ENCODE results near the gene HMGCS2.

DNA sequence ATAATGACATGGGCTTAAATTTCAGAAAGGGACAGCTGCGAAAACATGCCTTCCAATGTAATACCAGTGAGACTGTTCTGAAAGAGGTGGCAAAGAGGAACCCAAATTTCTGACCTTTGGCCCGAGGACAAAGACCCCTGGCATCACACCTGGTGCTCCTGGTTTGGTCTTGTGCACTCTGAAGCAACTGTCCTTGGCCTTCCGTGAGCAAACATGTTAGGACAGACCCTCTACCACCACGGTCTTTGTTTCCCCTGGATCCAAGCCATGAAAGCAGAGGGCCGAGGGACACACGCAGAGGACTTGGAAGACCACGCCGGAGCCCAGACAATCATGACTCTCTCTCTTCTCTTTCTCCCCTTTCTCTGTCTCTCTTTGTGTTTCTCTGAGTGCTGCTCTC lies 36.5 kb upstream of the HMGCS2 start:
- TF ChIP-seq, protein P1, sequence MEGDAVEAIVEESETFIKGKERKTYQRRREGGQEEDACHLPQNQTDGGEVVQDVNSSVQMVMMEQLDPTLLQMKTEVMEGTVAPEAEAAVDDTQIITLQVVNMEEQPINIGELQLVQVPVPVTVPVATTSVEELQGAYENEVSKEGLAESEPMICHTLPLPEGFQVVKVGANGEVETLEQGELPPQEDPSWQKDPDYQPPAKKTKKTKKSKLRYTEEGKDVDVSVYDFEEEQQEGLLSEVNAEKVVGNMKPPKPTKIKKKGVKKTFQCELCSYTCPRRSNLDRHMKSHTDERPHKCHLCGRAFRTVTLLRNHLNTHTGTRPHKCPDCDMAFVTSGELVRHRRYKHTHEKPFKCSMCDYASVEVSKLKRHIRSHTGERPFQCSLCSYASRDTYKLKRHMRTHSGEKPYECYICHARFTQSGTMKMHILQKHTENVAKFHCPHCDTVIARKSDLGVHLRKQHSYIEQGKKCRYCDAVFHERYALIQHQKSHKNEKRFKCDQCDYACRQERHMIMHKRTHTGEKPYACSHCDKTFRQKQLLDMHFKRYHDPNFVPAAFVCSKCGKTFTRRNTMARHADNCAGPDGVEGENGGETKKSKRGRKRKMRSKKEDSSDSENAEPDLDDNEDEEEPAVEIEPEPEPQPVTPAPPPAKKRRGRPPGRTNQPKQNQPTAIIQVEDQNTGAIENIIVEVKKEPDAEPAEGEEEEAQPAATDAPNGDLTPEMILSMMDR (IDR thresholded peaks at IDR 0.05), result no peak
- TF ChIP-seq POLR2AphosphoS5 (IDR thresholded peaks at IDR 0.05), result no peak
- TF ChIP-seq EP300 (IDR thresholded peaks at IDR 0.05), result no peak

All from upper lobe of left lung (tissue), 4 donors.